GM19328 (cell line): Measurements from ENCODE around the gene FBXO7.

ENCODE experiments used
- ATAC-seq: cut with Tn5 transposase; IDR thresholded peaks from one replicate; pipeline ENCODE4 v1.9.1; 2021; ENCODE audit warnings: mild to moderate bottlenecking, moderate library complexity; ENCODE audit not compliant: unreplicated experiment

Gene FBXO7

GRCh38 chr22:32489377-32489776 is 14.8 kb downstream of the FBXO7 start:
- ATAC-seq: no peak

GRCh38 chr22:32490279-32490678 is 15.7 kb downstream of the FBXO7 start:
- ATAC-seq: no peak

GRCh38 chr22:32492111-32492510 is 17.5 kb downstream of the FBXO7 start:
- no peak for ATAC-seq

- ATAC-seq: no peak
Observed at GRCh38 chr22:32493551-32493950, 18.9 kb downstream of the FBXO7 start.

GRCh38 chr22:32494971-32495370 is 20.4 kb downstream of the FBXO7 start:
- ATAC-seq: no peak

GRCh38 chr22:32499666-32500065 is 25.1 kb downstream of the FBXO7 start:
- ATAC-seq: no peak

- ATAC-seq: no peak
Observed at GRCh38 chr22:32501836-32502752, 27.5 kb downstream of the FBXO7 start.

- ATAC-seq: no peak
Observed at GRCh38 chr22:32509045-32509444, 34.4 kb downstream of the FBXO7 start.

GRCh38 chr22:32511274-32511673 is 36.7 kb downstream of the FBXO7 start:
- no peak for ATAC-seq

GRCh38 chr22:32511776-32512175 is 37.2 kb downstream of the FBXO7 start:
- no peak for ATAC-seq

- no peak for ATAC-seq
Observed at GRCh38 chr22:32512267-32512982, 37.8 kb downstream of the FBXO7 start.

GRCh38 chr22:32515084-32515483 is 40.5 kb downstream of the FBXO7 start:
- ATAC-seq: no peak

GRCh38 chr22:32517488-32517887 is 42.9 kb downstream of the FBXO7 start:
- no peak for ATAC-seq

GRCh38 chr22:32517921-32518320 is 43.3 kb downstream of the FBXO7 start:
- ATAC-seq: no peak

- no peak for ATAC-seq
Observed at GRCh38 chr22:32518381-32518780, 43.8 kb downstream of the FBXO7 start.

GRCh38 chr22:32518848-32519247 is 44.2 kb downstream of the FBXO7 start:
- no peak for ATAC-seq

GRCh38 chr22:32520612-32521011 is 46.0 kb downstream of the FBXO7 start:
- ATAC-seq: no peak

GRCh38 chr22:32522237-32522636 is 47.6 kb downstream of the FBXO7 start:
- ATAC-seq: no peak

GRCh38 chr22:32527756-32528155 is 53.1 kb downstream of the FBXO7 start:
- no peak for ATAC-seq

- no peak for ATAC-seq
Observed at GRCh38 chr22:32528316-32528715, 53.7 kb downstream of the FBXO7 start.

GRCh38 chr22:32528984-32529982 is 54.7 kb downstream of the FBXO7 start:
- no peak for ATAC-seq
